ENCODE measurements around the gene UACA. TPM values are rescaled to one million over a fixed set of nuclear protein-coding genes. Genes with fewer than 3 reads are reported as not detected.

UACA gene
- total and polyA plus RNA-seq, 2 of the 8 experiments (the other 6 are each of a cell fraction or from before 2014, with no cell fraction given) = 28.6 to 38.9 TPM

DNA sequence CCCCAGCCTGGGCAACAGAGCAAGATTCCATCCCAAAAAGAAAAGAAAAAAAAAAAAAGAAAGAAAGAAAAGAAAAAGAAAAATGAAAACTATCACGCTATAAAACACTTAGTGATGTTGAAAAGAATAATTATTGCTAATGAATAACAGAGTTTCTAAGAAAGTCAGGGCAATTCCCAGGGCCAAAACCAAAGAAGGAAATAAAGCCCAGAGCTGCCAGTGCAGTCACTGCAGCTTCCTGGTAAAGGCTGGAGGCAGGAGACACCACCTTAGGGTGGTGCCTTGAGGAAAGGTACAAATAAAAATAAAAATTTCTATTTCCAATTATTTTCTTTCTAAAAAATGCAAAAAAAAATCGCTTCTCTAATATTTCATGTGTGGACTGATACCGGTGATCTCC is 19.7 kb upstream of the UACA start:
- H3K4me3 ChIP-seq (ENCODE audit: extremely low read depth in 1 of 4, insufficient read depth in 2 of 4, low read depth in 3 of 4, low read length in 4 of 4) = no peak overlapping the region
- no peaks in the 10 kb centered on the region for H3K23me2 ChIP-seq (ENCODE audit: low read depth, low read length)
- H2BK15ac ChIP-seq (ENCODE audit: low read length) = no peak overlapping the region
- H3K9me3 ChIP-seq (ENCODE audit: insufficient read depth in 2 of 2, low read depth in 1 of 2, low read length in 1 of 2) = no peaks in the 10 kb centered on the region
- ChIA-PET CTCF (ENCODE audit: partially characterized antibody) (interaction anchor here (0.8 kb wide), 1 partner anchor 18 kb away, joined by 3 read pairs; no protein-coding TSS in a partner anchor), POLR2A (ENCODE audit: partially characterized antibody) (no interaction called here)
- no peak overlapping the region for H4K91ac ChIP-seq (replicated peaks; ENCODE audit: insufficient read length, low read length)
- H3K9ac ChIP-seq (replicated peaks in 1 of 4; ENCODE audit: extremely low read depth in 1 of 4, low read depth in 3 of 4, low read length in 3 of 4) = no peak overlapping the region
- H3K27me3 ChIP-seq (replicated peaks in 1 of 4; ENCODE audit: control insufficient read depth in 3 of 4, extremely low read depth in 1 of 4, insufficient read depth in 3 of 4, low read length in 3 of 4) = no peaks in the 10 kb centered on the region
- no peak overlapping the region for H3K27ac ChIP-seq (ENCODE audit: low read depth, low read length)
- H3K36me3 ChIP-seq (ENCODE audit: control insufficient read depth in 2 of 4, insufficient read depth in 4 of 4, low read length in 3 of 4) = no peaks in the 10 kb centered on the region
- H3K56ac ChIP-seq (replicated peaks; ENCODE audit: insufficient read length, low read depth, low read length) = no peak overlapping the region
- H3K79me2 ChIP-seq (ENCODE audit: control insufficient read depth in 1 of 2, insufficient read depth in 2 of 2, low read length in 2 of 2) = no peaks in the 10 kb centered on the region
- WGBS, 2 experiments (ENCODE audit: extremely low coverage in 1 of 2, insufficient coverage in 1 of 2, insufficient read length in 1 of 2, insufficient replicate concordance in 2 of 2, low coverage in 1 of 2, low lambda C conversion rate in 2 of 2, missing lambda C conversion rate in 1 of 2) = 91% methylated on average over 3 of the region's 3 CpGs; no CpG with 5 or more reads in 1 of the 2 experiments
- H2BK12ac ChIP-seq (ENCODE audit: low read depth, low read length) = no peak overlapping the region
- H3K14ac ChIP-seq (ENCODE audit: insufficient read length) = no peak overlapping the region
- H2AFZ ChIP-seq (ENCODE audit: low read length) = no peak overlapping the region
- no peak overlapping the region for H2AK5ac ChIP-seq (ENCODE audit: low read depth, low read length)
- DNase-seq (ENCODE audit: low read depth in 1 of 2, low spot score in 2 of 2) = no peak
- no peaks in the 10 kb centered on the region for H3K4me1 ChIP-seq (replicated peaks in 1 of 4; ENCODE audit: control insufficient read depth in 3 of 4, insufficient read depth in 4 of 4, low read length in 3 of 4)
- no peak for FAIRE-seq
- no peak overlapping the region for H3K18ac ChIP-seq (ENCODE audit: extremely low read depth, low read length)
- no peak overlapping the region for H4K8ac ChIP-seq (ENCODE audit: extremely low read depth, insufficient read depth, low read length)
- no peaks in the 10 kb centered on the region for H4K20me1 ChIP-seq (replicated peaks in 1 of 2; ENCODE audit: control insufficient read depth in 1 of 2, insufficient read depth in 2 of 2, low read length in 2 of 2)
- no peak overlapping the region for H3K4ac ChIP-seq (replicated peaks; ENCODE audit: insufficient read length, low read depth, low read length)
- no peak overlapping the region for H2BK20ac ChIP-seq (ENCODE audit: low read length)
- no peak overlapping the region for H3K23ac ChIP-seq (ENCODE audit: insufficient read length)
- H2BK5ac ChIP-seq (ENCODE audit: low read depth, low read length) = no peak overlapping the region
- H3K4me2 ChIP-seq (ENCODE audit: insufficient read depth in 1 of 2, low read depth in 2 of 2, low read length in 2 of 2) = no peak overlapping the region
- no peak for TF ChIP-seq BCL11A (IDR thresholded peaks at IDR 0.05; ENCODE audit: low read depth in 2 of 2, low read length in 2 of 2)
- no peak for TF ChIP-seq GABPA (IDR thresholded peaks at IDR 0.05; ENCODE audit: borderline replicate concordance, insufficient read depth, low read length)
- TF ChIP-seq SP4 (IDR thresholded peaks at IDR 0.05; ENCODE audit: low read length) = no peak
- TF ChIP-seq SIRT6 (IDR thresholded peaks at IDR 0.05; ENCODE audit: low read length) = no peak
- no peak for TF ChIP-seq POU5F1 (IDR thresholded peaks at IDR 0.05; ENCODE audit: low read depth, low read length)
- no peak for TF ChIP-seq TAF7 (optimal IDR thresholded peaks at IDR 0.05; ENCODE audit: borderline replicate concordance, low read depth, low read length)
- TF ChIP-seq, protein P1, sequence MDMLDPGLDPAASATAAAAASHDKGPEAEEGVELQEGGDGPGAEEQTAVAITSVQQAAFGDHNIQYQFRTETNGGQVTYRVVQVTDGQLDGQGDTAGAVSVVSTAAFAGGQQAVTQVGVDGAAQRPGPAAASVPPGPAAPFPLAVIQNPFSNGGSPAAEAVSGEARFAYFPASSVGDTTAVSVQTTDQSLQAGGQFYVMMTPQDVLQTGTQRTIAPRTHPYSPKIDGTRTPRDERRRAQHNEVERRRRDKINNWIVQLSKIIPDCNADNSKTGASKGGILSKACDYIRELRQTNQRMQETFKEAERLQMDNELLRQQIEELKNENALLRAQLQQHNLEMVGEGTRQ (IDR thresholded peaks at IDR 0.05; ENCODE audit: low read length) = no peak
- TF ChIP-seq, protein P2, sequence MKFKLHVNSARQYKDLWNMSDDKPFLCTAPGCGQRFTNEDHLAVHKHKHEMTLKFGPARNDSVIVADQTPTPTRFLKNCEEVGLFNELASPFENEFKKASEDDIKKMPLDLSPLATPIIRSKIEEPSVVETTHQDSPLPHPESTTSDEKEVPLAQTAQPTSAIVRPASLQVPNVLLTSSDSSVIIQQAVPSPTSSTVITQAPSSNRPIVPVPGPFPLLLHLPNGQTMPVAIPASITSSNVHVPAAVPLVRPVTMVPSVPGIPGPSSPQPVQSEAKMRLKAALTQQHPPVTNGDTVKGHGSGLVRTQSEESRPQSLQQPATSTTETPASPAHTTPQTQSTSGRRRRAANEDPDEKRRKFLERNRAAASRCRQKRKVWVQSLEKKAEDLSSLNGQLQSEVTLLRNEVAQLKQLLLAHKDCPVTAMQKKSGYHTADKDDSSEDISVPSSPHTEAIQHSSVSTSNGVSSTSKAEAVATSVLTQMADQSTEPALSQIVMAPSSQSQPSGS (IDR thresholded peaks at IDR 0.05; ENCODE audit: low read length) = no peak
- no peak for TF ChIP-seq HDAC2 (IDR thresholded peaks at IDR 0.05; ENCODE audit: borderline replicate concordance in 1 of 2, low read depth in 2 of 2, low read length in 2 of 2)
- TF ChIP-seq RNF2 (IDR thresholded peaks at IDR 0.05; ENCODE audit: borderline replicate concordance, low read depth, low read length, missing control alignments, poor library complexity, severe bottlenecking) = no peak
- H3K79me1 ChIP-seq (ENCODE audit: low read depth, low read length) = no peaks in the 10 kb centered on the region
- no peak overlapping the region for H4K5ac ChIP-seq (ENCODE audit: insufficient read length, low read depth, low read length)
- no peak overlapping the region for H2BK120ac ChIP-seq (replicated peaks; ENCODE audit: low read depth, low read length)
